HCT116 (cell line): ENCODE data around the gene HES6. TPM values are rescaled to one million over a fixed set of nuclear protein-coding genes. Genes with fewer than 3 reads are reported as not detected.

ENCODE experiments used
- ATAC-seq: fragments of 200-7000 bp; cut with Tn5 transposase; 2 replicates; pipeline ENCODE4 v1.9.1; 2020; ENCODE audit warnings: mild to moderate bottlenecking, moderate library complexity
- BruUV-seq: library from RNA; stranded (reverse); fragments of 400-500 nt; replicated peaks from 2 replicates; lab custom pipeline; 2021; lab: Mats Ljungman, UMichigan
- CTCF ChIA-PET: fragments of 300-600 bp; sonication (Branson Sonifier 250); formaldehyde crosslinking; loops from one replicate; lab custom pipeline; 2021; ENCODE audit warnings: antibody characterized with exemption; lab: Charles Lee
- POLR2A ChIA-PET: fragments of 300-600, 350-600 bp; sonication (Branson Sonifier 250); formaldehyde crosslinking; loops from one replicate; lab custom pipeline; 2021; ENCODE audit warnings: antibody characterized with exemption; lab: Charles Lee
- RAD21 ChIA-PET, 2 experiments: fragments of 300-600 bp; sonication (Branson Sonifier 250); formaldehyde crosslinking; loops; one replicate each; lab custom pipeline; 2023; ENCODE audit warnings: low total read pairs in 2 of 2; ENCODE audit not compliant: uncharacterized antibody in 2 of 2, unreplicated experiment in 2 of 2, low non-redundant PET in 1 of 2; lab: Charles Lee
- DNase-seq: peaks from one replicate; pipeline ENCODE4 v3.0.0-alpha.2; 2010; ENCODE audit warnings: low read depth, low spot score
- H2AFZ ChIP-seq: fragments of 200-600 bp; shearing (Covaris generic), sonication (generic); 2 replicates; pipeline ENCODE4 v1.6.1; 2017; ENCODE audit warnings: low read depth, mixed run types, mixed read lengths, antibody characterized with exemption, low read length; ENCODE audit not compliant: poor library complexity, severe bottlenecking
- H3K27ac ChIP-seq: 2 replicates; pipeline ENCODE4 v1.5.1; 2012; ENCODE audit warnings: low read depth, low read length
- H3K27me3 ChIP-seq: fragments of 200-600 bp; sonication (generic); 2 replicates; pipeline ENCODE4 v1.6.1; 2016; ENCODE audit warnings: mixed run types, low read length, mixed read lengths; ENCODE audit not compliant: insufficient read depth
- H3K36me3 ChIP-seq, 2 experiments: fragments of 200-500 bp in 1 of 2; fragments of 200-600 bp in 1 of 2; sonication (Bioruptor generic) in 1 of 2; sonication (generic) in 1 of 2; 2 replicates each; pipeline versions ENCODE4 v1.5.1 to v1.6.1; 2014 to 2016; ENCODE audit warnings: low read length in 2 of 2, inconsistent platforms in 1 of 2, mixed read lengths in 1 of 2, mixed run types in 1 of 2; ENCODE audit not compliant: insufficient read depth in 2 of 2, control insufficient read depth in 1 of 2
- H3K4me1 ChIP-seq, 2 experiments: fragments of 200-600 bp in 1 of 2; sonication (generic) in 1 of 2; 2 replicates each; pipeline versions ENCODE4 v1.5.1 to v1.6.1; 2012 to 2017; ENCODE audit warnings: low read length in 2 of 2, inconsistent platforms in 1 of 2, mild to moderate bottlenecking in 1 of 2, mixed read lengths in 1 of 2, mixed run types in 1 of 2, moderate library complexity in 1 of 2; ENCODE audit not compliant: insufficient read depth in 2 of 2, control insufficient read depth in 1 of 2
- H3K4me2 ChIP-seq: fragments of 200-600 bp; sonication (generic); 2 replicates; pipeline ENCODE4 v1.6.1; 2017; ENCODE audit warnings: mixed run types, low read length, mixed read lengths
- H3K4me3 ChIP-seq, 2 experiments: fragments of 200-600 bp in 1 of 2; sonication (generic) in 1 of 2; replicated peaks in 1 of 2; 2 replicates each; pipeline ENCODE4 v1.5.1; 2011 to 2016; ENCODE audit warnings: low read length in 2 of 2, control low read depth in 1 of 2, low read depth in 1 of 2, mild to moderate bottlenecking in 1 of 2, mixed read lengths in 1 of 2, mixed run types in 1 of 2
- H3K79me2 ChIP-seq: fragments of 200-600 bp; sonication (generic); 2 replicates; pipeline ENCODE4 v1.6.1; 2017; ENCODE audit warnings: mild to moderate bottlenecking, mixed run types, low read length, moderate library complexity, mixed read lengths; ENCODE audit not compliant: insufficient read depth
- H3K9ac ChIP-seq: fragments of 200-600 bp; sonication (generic); 2 replicates; pipeline ENCODE4 v1.6.1; 2016; ENCODE audit warnings: low read length, mixed read lengths
- H3K9me2 ChIP-seq: fragments of 200-600 bp; sonication (generic), shearing (Covaris generic); 2 replicates; pipeline ENCODE4 v1.6.1; 2017; ENCODE audit warnings: mixed run types, mild to moderate bottlenecking, moderate library complexity; ENCODE audit not compliant: insufficient read depth
- H3K9me3 ChIP-seq, 2 experiments: fragments of 200-500 bp in 1 of 2; fragments of 200-600 bp in 1 of 2; sonication (Bioruptor generic) in 1 of 2; sonication (generic) in 1 of 2; 2 replicates each; pipeline ENCODE4 v1.6.1; 2014 to 2017; ENCODE audit warnings: low read length in 2 of 2, mixed read lengths in 2 of 2, inconsistent platforms in 1 of 2, low read depth in 1 of 2, mild to moderate bottlenecking in 1 of 2, mixed run types in 1 of 2, moderate library complexity in 1 of 2; ENCODE audit not compliant: control insufficient read depth in 1 of 2, insufficient read depth in 1 of 2
- H4K20me1 ChIP-seq: fragments of 200-600 bp; sonication (generic), shearing (Covaris generic); 2 replicates; pipeline ENCODE4 v1.6.1; 2017; ENCODE audit warnings: mixed run types, mild to moderate bottlenecking, moderate library complexity; ENCODE audit not compliant: insufficient read depth
- CBX3 ChIP-seq: IDR thresholded peaks from 2 replicates; pipeline ENCODE4 v1.6.1; 2012; ENCODE audit warnings: low read depth
- CEBPB ChIP-seq: IDR thresholded peaks from 2 replicates; pipeline ENCODE4 v1.6.1; 2012; ENCODE audit warnings: low read depth
- EGR1 ChIP-seq: IDR thresholded peaks from 2 replicates; pipeline ENCODE4 v1.6.1; 2012; ENCODE audit warnings: low read depth
- ELF1 ChIP-seq: IDR thresholded peaks from 2 replicates; pipeline ENCODE4 v1.6.1; 2012; ENCODE audit warnings: low read depth, borderline replicate concordance
- EZH2phosphoT487 ChIP-seq: fragments of 200-600 bp; IDR thresholded peaks from 2 replicates; pipeline ENCODE4 v1.6.1; 2018; ENCODE audit warnings: antibody characterized with exemption, borderline replicate concordance
- FOSL1 ChIP-seq: IDR thresholded peaks from 2 replicates; pipeline ENCODE4 v1.6.1; 2012; ENCODE audit warnings: low read depth
- POLR2AphosphoS5 ChIP-seq: IDR thresholded peaks from 2 replicates; pipeline ENCODE4 v1.6.1; 2011; ENCODE audit warnings: mild to moderate bottlenecking, low read depth, low read length, moderate library complexity
- RAD21 ChIP-seq: IDR thresholded peaks from 2 replicates; pipeline ENCODE4 v1.6.1; 2012; ENCODE audit warnings: low read depth, mild to moderate bottlenecking
- SIN3A ChIP-seq: IDR thresholded peaks from 2 replicates; pipeline ENCODE4 v1.6.1; 2012; ENCODE audit warnings: low read depth
- TCF7L2 ChIP-seq: IDR thresholded peaks from 2 replicates; pipeline ENCODE4 v1.7.0; 2011; ENCODE audit warnings: borderline replicate concordance, inconsistent platforms; ENCODE audit not compliant: insufficient read depth, insufficient read length; ENCODE audit errors: extremely low read depth
- ZFX ChIP-seq: fragments of 450-650 bp; IDR thresholded peaks from 2 replicates; pipeline ENCODE4 v1.6.1; 2017
- ZNF274 ChIP-seq: fragments of 200-500 bp; sonication (Bioruptor generic); IDR thresholded peaks from 2 replicates; pipeline ENCODE4 v1.6.1; 2014; ENCODE audit warnings: mild to moderate bottlenecking, low read depth, low read length, inconsistent platforms
- intact Hi-C: fragments of 100-400 bp; cut with micrococcal nuclease; formaldehyde crosslinking; loops from 2 replicates; pipeline ENCODE4 v1.10.0; 2022
- total RNA-seq: library from RNA; stranded (reverse); gene quantifications from one replicate; pipeline ENCODE4 v1.2.1, GENCODE V29; 2021; ENCODE audit not compliant: unreplicated experiment
- TF ChIP-seq, protein P1 (sequence below): IDR thresholded peaks from 2 replicates; pipeline ENCODE4 v1.6.1; 2012
- TF ChIP-seq, protein P2 (sequence below): IDR thresholded peaks from 2 replicates; pipeline ENCODE4 v1.6.1; 2012
- TF ChIP-seq, protein P3 (sequence below), 3 experiments: fragments of 200-600 bp in 1 of 3; sonication (generic) in 1 of 3; IDR thresholded peaks in 2 of 3; conservative IDR thresholded peaks in 1 of 3; 2 replicates each; pipeline ENCODE4 v1.5.1; 2012 to 2017; ENCODE audit warnings: low read depth in 2 of 3, low read length in 2 of 3, antibody characterized with exemption in 1 of 3, borderline replicate concordance in 1 of 3, control low read depth in 1 of 3, mild to moderate bottlenecking in 1 of 3, mixed read lengths in 1 of 3, mixed run types in 1 of 3, moderate library complexity in 1 of 3; ENCODE audit not compliant: insufficient read depth in 1 of 3

The HES6 gene
- total RNA-seq, 1 experiment from 2014 or later, result 47.8 TPM

DNA sequence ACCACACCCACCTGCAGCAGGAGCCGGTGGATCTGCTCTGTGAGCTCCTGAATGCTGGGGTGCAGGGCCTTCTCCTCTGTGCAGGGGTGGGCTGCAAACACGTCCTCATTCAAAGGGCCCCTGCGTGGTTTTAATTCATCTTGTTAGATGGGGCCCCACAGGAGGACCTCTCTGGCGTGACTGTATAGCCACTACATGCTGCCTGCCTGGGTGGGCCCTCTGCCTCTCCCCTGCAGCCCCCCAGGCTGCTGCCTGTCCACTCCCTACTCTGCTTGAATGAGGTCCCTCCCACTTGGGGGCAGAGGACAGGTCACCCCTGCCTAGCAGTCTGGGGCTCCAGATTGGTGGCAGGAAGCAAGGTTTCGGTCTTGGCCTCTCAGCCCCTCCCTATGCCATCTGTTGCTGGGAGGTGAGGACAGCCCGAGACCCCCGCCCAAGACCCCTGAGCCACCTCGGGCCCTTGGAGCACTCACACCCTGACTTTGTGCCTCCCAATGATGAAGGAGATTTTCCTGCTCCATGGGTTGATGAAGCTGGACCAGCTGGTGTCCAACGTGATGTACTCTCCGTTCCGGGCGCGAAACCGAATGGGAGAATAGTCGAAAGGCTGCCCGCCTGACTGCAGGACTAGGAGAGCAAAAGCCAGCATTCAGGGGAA lies 22.0 kb upstream of the HES6 start:
- no peak overlapping the region for H2AFZ ChIP-seq
- intact Hi-C loops, result loop anchor here (5.0 kb wide), 1 partner anchor 340 kb away; no protein-coding TSS in a partner anchor
- ChIA-PET POLR2A (no interaction called here), CTCF (no interaction called here), RAD21 (no interaction called here)
- no peaks in the 10 kb centered on the region for H3K79me2 ChIP-seq
- H3K4me2 ChIP-seq, result no peak overlapping the region
- H3K4me3 ChIP-seq, result no peak overlapping the region
- H3K4me1 ChIP-seq, result peaks cover 0 to 4% of the 10 kb centered on the region in 2 experiments; a peak in 2 of 4 replicates
- no peaks in the 10 kb centered on the region for H4K20me1 ChIP-seq
- H3K9me2 ChIP-seq, result no peaks in the 10 kb centered on the region
- TF ChIP-seq SIN3A, result no peak
- no peak for TF ChIP-seq ELF1
- TF ChIP-seq POLR2AphosphoS5, result no peak
- no peak for TF ChIP-seq RAD21
- TF ChIP-seq, protein P1, sequence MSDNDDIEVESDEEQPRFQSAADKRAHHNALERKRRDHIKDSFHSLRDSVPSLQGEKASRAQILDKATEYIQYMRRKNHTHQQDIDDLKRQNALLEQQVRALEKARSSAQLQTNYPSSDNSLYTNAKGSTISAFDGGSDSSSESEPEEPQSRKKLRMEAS, result no peak
- DNase-seq (no peak), ATAC-seq (no peak)
- no peak overlapping the region for H3K9ac ChIP-seq
- H3K9me3 ChIP-seq, result no peaks in the 10 kb centered on the region
- no peak overlapping the region for H3K27ac ChIP-seq
- peaks cover 4 to 8% of the 10 kb centered on the region in 2 experiments; a peak in 3 of 4 replicates for H3K36me3 ChIP-seq
- H3K27me3 ChIP-seq, result no peaks in the 10 kb centered on the region
- BruUV-seq, result no TSS peak

DNA sequence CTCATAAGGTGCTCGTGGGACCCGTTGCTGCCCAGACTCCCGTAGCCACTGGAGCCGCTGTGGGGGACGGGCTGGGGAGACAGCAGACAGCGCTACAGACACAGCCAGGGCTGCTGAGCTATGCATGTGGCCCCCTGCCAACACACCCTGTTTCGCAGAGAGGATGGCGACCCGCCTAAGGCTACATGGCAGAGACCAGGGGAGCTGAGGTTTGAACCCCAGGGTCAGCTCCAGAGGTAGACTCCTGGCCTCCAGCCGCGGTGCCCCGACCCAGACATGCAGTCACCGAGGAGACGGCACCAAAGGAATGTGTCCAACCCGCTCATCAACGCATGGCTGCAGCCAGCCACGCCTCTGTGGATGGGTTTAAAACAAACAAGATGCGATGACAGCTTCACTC lies 21.0 kb upstream of the HES6 start:
- Histone ChIP-seq H3K4me3 (no peak overlapping the region), H3K27me3 (no peaks in the 10 kb centered on the region)
- DNase-seq, result no peak
- CTCF ChIA-PET, result no interaction called here
- TF ChIP-seq TCF7L2 (no peak), ZNF274 (no peak), ELF1 (no peak), ZFX (no peak), CBX3 (no peak), CEBPB (no peak), EZH2phosphoT487 (no peak), EGR1 (no peak), SIN3A (no peak), FOSL1 (no peak)
- TF ChIP-seq, protein P2, sequence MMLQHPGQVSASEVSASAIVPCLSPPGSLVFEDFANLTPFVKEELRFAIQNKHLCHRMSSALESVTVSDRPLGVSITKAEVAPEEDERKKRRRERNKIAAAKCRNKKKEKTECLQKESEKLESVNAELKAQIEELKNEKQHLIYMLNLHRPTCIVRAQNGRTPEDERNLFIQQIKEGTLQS, result no peak
- TF ChIP-seq, protein P3, sequence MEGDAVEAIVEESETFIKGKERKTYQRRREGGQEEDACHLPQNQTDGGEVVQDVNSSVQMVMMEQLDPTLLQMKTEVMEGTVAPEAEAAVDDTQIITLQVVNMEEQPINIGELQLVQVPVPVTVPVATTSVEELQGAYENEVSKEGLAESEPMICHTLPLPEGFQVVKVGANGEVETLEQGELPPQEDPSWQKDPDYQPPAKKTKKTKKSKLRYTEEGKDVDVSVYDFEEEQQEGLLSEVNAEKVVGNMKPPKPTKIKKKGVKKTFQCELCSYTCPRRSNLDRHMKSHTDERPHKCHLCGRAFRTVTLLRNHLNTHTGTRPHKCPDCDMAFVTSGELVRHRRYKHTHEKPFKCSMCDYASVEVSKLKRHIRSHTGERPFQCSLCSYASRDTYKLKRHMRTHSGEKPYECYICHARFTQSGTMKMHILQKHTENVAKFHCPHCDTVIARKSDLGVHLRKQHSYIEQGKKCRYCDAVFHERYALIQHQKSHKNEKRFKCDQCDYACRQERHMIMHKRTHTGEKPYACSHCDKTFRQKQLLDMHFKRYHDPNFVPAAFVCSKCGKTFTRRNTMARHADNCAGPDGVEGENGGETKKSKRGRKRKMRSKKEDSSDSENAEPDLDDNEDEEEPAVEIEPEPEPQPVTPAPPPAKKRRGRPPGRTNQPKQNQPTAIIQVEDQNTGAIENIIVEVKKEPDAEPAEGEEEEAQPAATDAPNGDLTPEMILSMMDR (IDR thresholded peaks at IDR 0.05 in 2 of 3, conservative IDR thresholded peaks at IDR 0.05 in 1 of 3; ENCODE audit: borderline replicate concordance in 1 of 3, insufficient read depth in 1 of 3, low read depth in 2 of 3, low read length in 2 of 3), result no peak
- TF ChIP-seq, all 23 proteins: peak for 0
- no peaks in the 10 kb centered on the region; the same call in 1 of the 2 replicates for H4K20me1 ChIP-seq
- intact Hi-C loops, result loop anchor here (5.0 kb wide), 1 partner anchor 339 kb away; no protein-coding TSS in a partner anchor
- POLR2A ChIA-PET, result no interaction called here
- H2AFZ ChIP-seq, result no peak overlapping the region
- peaks cover 4 to 8% of the 10 kb centered on the region in 2 experiments; a peak in 3 of 4 replicates for H3K36me3 ChIP-seq
- no TSS peak for BruUV-seq
- H3K79me2 ChIP-seq, result no peaks in the 10 kb centered on the region
- H3K4me2 ChIP-seq, result no peak overlapping the region
- H3K27ac ChIP-seq, result no peak overlapping the region
- no peaks in the 10 kb centered on the region for H3K9me3 ChIP-seq
- ATAC-seq, result no peak
- RAD21 ChIA-PET, result no interaction called here
- peaks cover 0 to 4% of the 10 kb centered on the region in 2 experiments; a peak in 2 of 4 replicates for H3K4me1 ChIP-seq
- H3K9ac ChIP-seq, result no peak overlapping the region
- H3K9me2 ChIP-seq, result no peaks in the 10 kb centered on the region
